Endothelial cell (in vitro differentiated cells): ENCODE measurements around the gene KEAP1. TPM values are rescaled to one million over a fixed set of nuclear protein-coding genes. Genes with fewer than 3 reads are reported as not detected.

Experiments used
- DNase-seq: peaks from one replicate; pipeline ENCODE4 v3.0.0; 2021; ENCODE audit warnings: low spot score
- H3K27ac Mint-ChIP-seq: one replicate; pipeline ENCODE4 v1.8.0; 2021; ENCODE audit warnings: mixed read lengths, inconsistent platforms; ENCODE audit not compliant: unreplicated experiment
- H3K27me3 Mint-ChIP-seq: one replicate; pipeline ENCODE4 v1.8.0; 2021; ENCODE audit warnings: mild to moderate bottlenecking, moderate library complexity, mixed read lengths, inconsistent platforms; ENCODE audit not compliant: unreplicated experiment
- H3K36me3 Mint-ChIP-seq: one replicate; pipeline ENCODE4 v1.8.0; 2021; ENCODE audit warnings: mild to moderate bottlenecking, low read depth, mixed read lengths, inconsistent platforms; ENCODE audit not compliant: unreplicated experiment
- H3K4me1 Mint-ChIP-seq: one replicate; pipeline ENCODE4 v1.8.0; 2021; ENCODE audit warnings: mild to moderate bottlenecking, mixed read lengths, inconsistent platforms; ENCODE audit not compliant: unreplicated experiment
- H3K4me3 Mint-ChIP-seq: one replicate; pipeline ENCODE4 v1.8.0; 2021; ENCODE audit warnings: mild to moderate bottlenecking, mixed read lengths, inconsistent platforms; ENCODE audit not compliant: unreplicated experiment
- H3K9me3 Mint-ChIP-seq: one replicate; pipeline ENCODE4 v1.8.0; 2021; ENCODE audit warnings: mixed read lengths, inconsistent platforms; ENCODE audit not compliant: unreplicated experiment
- CTCF ChIP-seq: fragments of 200-600 bp; sonication (generic); IDR thresholded peaks from one replicate; pipeline ENCODE4 v1.5.0; 2021; ENCODE audit warnings: antibody characterized with exemption; ENCODE audit not compliant: unreplicated experiment
- total RNA-seq: library from RNA; stranded (reverse); fragmentation: NEBNext Ultra II Directional; extraction: Animal tissue kit (Norgen Biotek cat#: 25700); gene quantifications from one replicate; pipeline ENCODE4 v1.2.1, GENCODE V29; 2021; ENCODE audit not compliant: unreplicated experiment

Gene KEAP1
- total RNA-seq, 1 donor from 2014 or later, result 56.4 TPM

- DNase-seq, result no peak
- H3K36me3 Mint-ChIP-seq, result peaks cover 7% of the 10 kb centered on the region
- H3K9me3 Mint-ChIP-seq, result no peaks in the 10 kb centered on the region
- H3K27me3 Mint-ChIP-seq, result peaks cover 13% of the 10 kb centered on the region
- no peak overlapping the region for H3K27ac Mint-ChIP-seq
- no peak overlapping the region for H3K4me3 Mint-ChIP-seq
- H3K4me1 Mint-ChIP-seq, result peaks cover 8% of the 10 kb centered on the region
- no peak for TF ChIP-seq CTCF
Observed at GRCh38 chr19:10523135-10523636, 20.0 kb upstream of the KEAP1 start.

- Mint-ChIP-seq H3K4me3 (no peak overlapping the region), H3K9me3 (no peaks in the 10 kb centered on the region), H3K4me1 (peaks cover 12% of the 10 kb centered on the region), H3K36me3 (peaks cover 7% of the 10 kb centered on the region), H3K27me3 (peaks cover 20% of the 10 kb centered on the region), H3K27ac (no peak overlapping the region)
- no peak for TF ChIP-seq CTCF
- DNase-seq, result no peak
Observed at GRCh38 chr19:10521461-10522171, 18.5 kb upstream of the KEAP1 start.

- TF ChIP-seq CTCF, result no peak
- H3K4me1 Mint-ChIP-seq, result peaks cover 14% of the 10 kb centered on the region
- peaks cover 7% of the 10 kb centered on the region for H3K36me3 Mint-ChIP-seq
- H3K9me3 Mint-ChIP-seq, result no peaks in the 10 kb centered on the region
- no peak overlapping the region for H3K27ac Mint-ChIP-seq
- DNase-seq, result no peak
- no peak overlapping the region for H3K4me3 Mint-ChIP-seq
- H3K27me3 Mint-ChIP-seq, result peaks cover 26% of the 10 kb centered on the region
Observed at GRCh38 chr19:10520652-10521318, 17.6 kb upstream of the KEAP1 start.

- Mint-ChIP-seq H3K27ac (no peak overlapping the region), H3K4me3 (peak overlapping the region; percentile 60)
- no peak for TF ChIP-seq CTCF
Observed at GRCh38 chr19:10519421-10519820, 16.3 kb upstream of the KEAP1 start.

More at GRCh38 chr19:10519421-10519820, 16.3 kb upstream of the KEAP1 start:
- Mint-ChIP-seq H3K36me3 (peaks cover 7% of the 10 kb centered on the region), H3K27me3 (peaks cover 33% of the 10 kb centered on the region), H3K4me1 (peaks cover 18% of the 10 kb centered on the region), H3K9me3 (no peaks in the 10 kb centered on the region)
- no peak for DNase-seq
